ENCODE measurements around the gene PRF1.

Gene PRF1

GRCh38 chr10:70629338-70629737 lies 26.8 kb upstream of the PRF1 start:
- no peak for TF ChIP-seq CTCF (IDR thresholded peaks at IDR 0.05; ENCODE audit: insufficient read depth, low read length, poor library complexity, severe bottlenecking)
- no peaks in the 10 kb centered on the region for H3K27me3 ChIP-seq (replicated peaks; ENCODE audit: control insufficient read depth, insufficient read depth, low read length)
- H3K36me3 ChIP-seq (ENCODE audit: control insufficient read depth, insufficient read depth, low read length) = no peaks in the 10 kb centered on the region
- no peak overlapping the region for H3K4me3 ChIP-seq (replicated peaks; ENCODE audit: low read depth, low read length)
- DNase-seq (ENCODE audit: extremely low read depth, insufficient read length) = no peak

- H3K4me3 ChIP-seq (replicated peaks; ENCODE audit: low read depth, low read length) = no peak overlapping the region
- H3K36me3 ChIP-seq (ENCODE audit: control insufficient read depth, insufficient read depth, low read length) = no peaks in the 10 kb centered on the region
- no peaks in the 10 kb centered on the region for H3K27me3 ChIP-seq (replicated peaks; ENCODE audit: control insufficient read depth, insufficient read depth, low read length)
- no peak for DNase-seq (ENCODE audit: extremely low read depth, insufficient read length)
- no peak for TF ChIP-seq CTCF (IDR thresholded peaks at IDR 0.05; ENCODE audit: insufficient read depth, low read length, poor library complexity, severe bottlenecking)
Measured at GRCh38 chr10:70626056-70626455, 23.5 kb upstream of the PRF1 start.

GRCh38 chr10:70622981-70623844 lies 20.7 kb upstream of the PRF1 start:
- TF ChIP-seq CTCF (IDR thresholded peaks at IDR 0.05; ENCODE audit: insufficient read depth, low read length, poor library complexity, severe bottlenecking) = no peak
- Histone ChIP-seq H3K36me3 (ENCODE audit: control insufficient read depth, insufficient read depth, low read length) (no peaks in the 10 kb centered on the region), H3K4me3 (replicated peaks; ENCODE audit: low read depth, low read length) (no peak overlapping the region), H3K27me3 (replicated peaks; ENCODE audit: control insufficient read depth, insufficient read depth, low read length) (no peaks in the 10 kb centered on the region)
- DNase-seq (ENCODE audit: extremely low read depth, insufficient read length) = no peak

GRCh38 chr10:70622541-70622940 lies 20.0 kb upstream of the PRF1 start:
- H3K4me3 ChIP-seq (replicated peaks; ENCODE audit: low read depth, low read length) = no peak overlapping the region
- no peaks in the 10 kb centered on the region for H3K27me3 ChIP-seq (replicated peaks; ENCODE audit: control insufficient read depth, insufficient read depth, low read length)
- no peaks in the 10 kb centered on the region for H3K36me3 ChIP-seq (ENCODE audit: control insufficient read depth, insufficient read depth, low read length)
- no peak for DNase-seq (ENCODE audit: extremely low read depth, insufficient read length)
- TF ChIP-seq CTCF (IDR thresholded peaks at IDR 0.05; ENCODE audit: insufficient read depth, low read length, poor library complexity, severe bottlenecking) = no peak

- no peak for TF ChIP-seq CTCF (IDR thresholded peaks at IDR 0.05; ENCODE audit: insufficient read depth, low read length, poor library complexity, severe bottlenecking)
- H3K4me3 ChIP-seq (replicated peaks; ENCODE audit: low read depth, low read length) = no peak overlapping the region
- no peak for DNase-seq (ENCODE audit: extremely low read depth, insufficient read length)
- no peaks in the 10 kb centered on the region for H3K36me3 ChIP-seq (ENCODE audit: control insufficient read depth, insufficient read depth, low read length)
- H3K27me3 ChIP-seq (replicated peaks; ENCODE audit: control insufficient read depth, insufficient read depth, low read length) = no peaks in the 10 kb centered on the region
Measured at GRCh38 chr10:70621503-70622078, 19.1 kb upstream of the PRF1 start.

Data from GM06990 (cell line).